Activated naive CD4-positive, alpha-beta T cell treated with anti-CD3 and anti-CD28 coated beads for 36 hours (primary cell): ENCODE data around the gene EGFR. TPM values are rescaled to one million over a fixed set of nuclear protein-coding genes. Genes with fewer than 3 reads are reported as not detected.

Experiments used
- CTCF ChIA-PET: fragments of 350-600 bp; sonication (Branson Sonifier 250); formaldehyde crosslinking; loops from one replicate; lab custom pipeline; 2021; ENCODE audit warnings: antibody characterized with exemption; lab: Charles Lee
- DNase-seq: peaks from one replicate; pipeline ENCODE4 v3.0.0-alpha.2; 2020
- H3K27ac Mint-ChIP-seq: one replicate; pipeline ENCODE4 v1.8.0; 2021; ENCODE audit warnings: mild to moderate bottlenecking, mixed read lengths
- H3K27me3 Mint-ChIP-seq: one replicate; pipeline ENCODE4 v1.8.0; 2021; ENCODE audit warnings: low read depth, mixed read lengths
- H3K36me3 Mint-ChIP-seq: one replicate; pipeline ENCODE4 v1.8.0; 2021; ENCODE audit warnings: low read depth, mixed read lengths
- H3K4me1 Mint-ChIP-seq: one replicate; pipeline ENCODE4 v1.8.0; 2021; ENCODE audit warnings: low read depth, mixed read lengths
- H3K4me3 Mint-ChIP-seq: one replicate; pipeline ENCODE4 v1.8.0; 2021; ENCODE audit warnings: mild to moderate bottlenecking, moderate library complexity, mixed read lengths
- H3K9me3 Mint-ChIP-seq: one replicate; pipeline ENCODE4 v1.8.0; 2021; ENCODE audit warnings: mixed read lengths
- intact Hi-C: fragments of 100-400 bp; cut with micrococcal nuclease; formaldehyde crosslinking; loops from one replicate; pipeline ENCODE4 v1.15.1; 2023
- total RNA-seq, 2 experiments: library from RNA; stranded (reverse); gene quantifications; one replicate each; pipeline ENCODE4 v1.2.3, GENCODE V29; 2021

EGFR gene
- total RNA-seq, 2 experiments from 2014 or later: not detected

- DNase-seq: no peak
- Mint-ChIP-seq H3K27me3 (peaks cover 51% of the 10 kb centered on the region), H3K36me3 (no peaks in the 10 kb centered on the region), H3K4me3 (no peak overlapping the region), H3K9me3 (no peaks in the 10 kb centered on the region), H3K4me1 (peaks cover 5% of the 10 kb centered on the region), H3K27ac (no peak overlapping the region)
- intact Hi-C loops: no loop called here
- CTCF ChIA-PET: no interaction called here
These were observed 89.6 kb downstream of the EGFR start for GRCh38 chr7:55108401-55108800.

GRCh38 chr7:55108818-55109217 lies 90.0 kb downstream of the EGFR start:
- Mint-ChIP-seq H3K27ac (no peak overlapping the region), H3K9me3 (no peaks in the 10 kb centered on the region), H3K27me3 (peaks cover 48% of the 10 kb centered on the region), H3K4me3 (no peak overlapping the region), H3K4me1 (peaks cover 5% of the 10 kb centered on the region), H3K36me3 (no peaks in the 10 kb centered on the region)
- intact Hi-C loops: no loop called here
- CTCF ChIA-PET: no interaction called here
- no peak for DNase-seq

GRCh38 chr7:55109404-55110167 lies 90.8 kb downstream of the EGFR start:
- no peak overlapping the region for H3K27ac Mint-ChIP-seq

GRCh38 chr7:55110282-55110992 lies 91.6 kb downstream of the EGFR start:
- H3K4me1 Mint-ChIP-seq: no peaks in the 10 kb centered on the region
- no peak overlapping the region for H3K27ac Mint-ChIP-seq
- intact Hi-C loops: no loop called here
- peaks cover 39% of the 10 kb centered on the region for H3K27me3 Mint-ChIP-seq
- CTCF ChIA-PET: no interaction called here
- H3K9me3 Mint-ChIP-seq: no peaks in the 10 kb centered on the region
- no peaks in the 10 kb centered on the region for H3K36me3 Mint-ChIP-seq
- no peak overlapping the region for H3K4me3 Mint-ChIP-seq
- DNase-seq: no peak

More at GRCh38 chr7:55109404-55110167, 90.8 kb downstream of the EGFR start:
- peaks cover 5% of the 10 kb centered on the region for H3K4me1 Mint-ChIP-seq
- CTCF ChIA-PET: no interaction called here
- intact Hi-C loops: no loop called here
- no peaks in the 10 kb centered on the region for H3K9me3 Mint-ChIP-seq
- peaks cover 44% of the 10 kb centered on the region for H3K27me3 Mint-ChIP-seq
- no peak overlapping the region for H3K4me3 Mint-ChIP-seq
- DNase-seq: no peak
- no peaks in the 10 kb centered on the region for H3K36me3 Mint-ChIP-seq

- intact Hi-C loops: no loop called here
- no peak overlapping the region for H3K4me3 Mint-ChIP-seq
- no peaks in the 10 kb centered on the region for H3K4me1 Mint-ChIP-seq
- CTCF ChIA-PET: no interaction called here
- H3K36me3 Mint-ChIP-seq: no peaks in the 10 kb centered on the region
- H3K9me3 Mint-ChIP-seq: no peaks in the 10 kb centered on the region
- H3K27ac Mint-ChIP-seq: no peak overlapping the region
- DNase-seq: no peak
- peaks cover 39% of the 10 kb centered on the region for H3K27me3 Mint-ChIP-seq
These were observed 92.2 kb downstream of the EGFR start for GRCh38 chr7:55110993-55111361.

- Mint-ChIP-seq H3K27ac (no peak overlapping the region), H3K9me3 (no peaks in the 10 kb centered on the region), H3K4me3 (no peak overlapping the region), H3K4me1 (no peaks in the 10 kb centered on the region), H3K36me3 (no peaks in the 10 kb centered on the region), H3K27me3 (peaks cover 33% of the 10 kb centered on the region)
- CTCF ChIA-PET: no interaction called here
- no peak for DNase-seq
- intact Hi-C loops: no loop called here
These were observed 93.2 kb downstream of the EGFR start for GRCh38 chr7:55112056-55112455.

- CTCF ChIA-PET: no interaction called here
These were observed 95.1 kb downstream of the EGFR start for GRCh38 chr7:55113760-55114540.

GRCh38 chr7:55117286-55117685 lies 98.5 kb downstream of the EGFR start:
- CTCF ChIA-PET: interaction anchor here (1.0 kb wide), 1 partner anchor 216 kb away, joined by 3 read pairs; no protein-coding TSS in a partner anchor
- intact Hi-C loops: no loop called here
- no peak overlapping the region for H3K27ac Mint-ChIP-seq
- no peaks in the 10 kb centered on the region for H3K4me1 Mint-ChIP-seq
- H3K36me3 Mint-ChIP-seq: no peaks in the 10 kb centered on the region
- H3K27me3 Mint-ChIP-seq: peaks cover 8% of the 10 kb centered on the region
- DNase-seq: no peak
- no peaks in the 10 kb centered on the region for H3K9me3 Mint-ChIP-seq
- H3K4me3 Mint-ChIP-seq: no peak overlapping the region

More at GRCh38 chr7:55113760-55114540, 95.1 kb downstream of the EGFR start:
- Mint-ChIP-seq H3K27me3 (peaks cover 20% of the 10 kb centered on the region), H3K4me3 (no peak overlapping the region), H3K4me1 (no peaks in the 10 kb centered on the region), H3K9me3 (no peaks in the 10 kb centered on the region), H3K36me3 (no peaks in the 10 kb centered on the region), H3K27ac (no peak overlapping the region)
- DNase-seq: no peak
- intact Hi-C loops: no loop called here

GRCh38 chr7:55118426-55118825 lies 99.6 kb downstream of the EGFR start:
- Mint-ChIP-seq H3K4me3 (no peak overlapping the region), H3K27me3 (peaks cover 9% of the 10 kb centered on the region), H3K27ac (no peak overlapping the region), H3K36me3 (no peaks in the 10 kb centered on the region), H3K4me1 (no peaks in the 10 kb centered on the region), H3K9me3 (no peaks in the 10 kb centered on the region)
- CTCF ChIA-PET: no interaction called here
- no peak for DNase-seq
- intact Hi-C loops: no loop called here

GRCh38 chr7:55119571-55119970 lies 100.8 kb downstream of the EGFR start:
- Mint-ChIP-seq H3K4me1 (no peaks in the 10 kb centered on the region), H3K4me3 (no peak overlapping the region), H3K27ac (no peak overlapping the region), H3K9me3 (no peaks in the 10 kb centered on the region), H3K27me3 (peaks cover 11% of the 10 kb centered on the region), H3K36me3 (no peaks in the 10 kb centered on the region)
- intact Hi-C loops: no loop called here
- DNase-seq: no peak
- CTCF ChIA-PET: no interaction called here

- CTCF ChIA-PET: no interaction called here
- Mint-ChIP-seq H3K4me1 (no peaks in the 10 kb centered on the region), H3K27ac (no peak overlapping the region), H3K27me3 (peaks cover 11% of the 10 kb centered on the region), H3K36me3 (no peaks in the 10 kb centered on the region), H3K4me3 (no peak overlapping the region), H3K9me3 (no peaks in the 10 kb centered on the region)
- intact Hi-C loops: no loop called here
- no peak for DNase-seq
These were observed 101.3 kb downstream of the EGFR start for GRCh38 chr7:55120074-55120473.

- no peak for DNase-seq
- H3K4me3 Mint-ChIP-seq: no peak overlapping the region
- CTCF ChIA-PET: no interaction called here
- intact Hi-C loops: no loop called here
- no peaks in the 10 kb centered on the region for H3K36me3 Mint-ChIP-seq
- H3K27me3 Mint-ChIP-seq: peaks cover 11% of the 10 kb centered on the region
- no peaks in the 10 kb centered on the region for H3K4me1 Mint-ChIP-seq
- no peaks in the 10 kb centered on the region for H3K9me3 Mint-ChIP-seq
- H3K27ac Mint-ChIP-seq: no peak overlapping the region
These were observed 101.8 kb downstream of the EGFR start for GRCh38 chr7:55120501-55121198.
